OCI-LY1 (cell line): Measurements from ENCODE around the gene CALHM4.

Experiments used
- CTCF ChIP-seq: fragments of 200-600 bp; sonication (generic), shearing (Covaris generic); IDR thresholded peaks from 2 replicates; pipeline ENCODE4 v1.5.1; 2017; ENCODE audit warnings: mild to moderate bottlenecking, antibody characterized with exemption, low read length, moderate library complexity, mixed read lengths
- EZH2 ChIP-seq: fragments of 200-600 bp; sonication (generic), shearing (Covaris generic); IDR thresholded peaks from 2 replicates; pipeline ENCODE4 v1.8.0; 2017; ENCODE audit warnings: borderline replicate concordance, mixed run types, mild to moderate bottlenecking, antibody characterized with exemption, low read length, moderate library complexity, mixed read lengths

DNA sequence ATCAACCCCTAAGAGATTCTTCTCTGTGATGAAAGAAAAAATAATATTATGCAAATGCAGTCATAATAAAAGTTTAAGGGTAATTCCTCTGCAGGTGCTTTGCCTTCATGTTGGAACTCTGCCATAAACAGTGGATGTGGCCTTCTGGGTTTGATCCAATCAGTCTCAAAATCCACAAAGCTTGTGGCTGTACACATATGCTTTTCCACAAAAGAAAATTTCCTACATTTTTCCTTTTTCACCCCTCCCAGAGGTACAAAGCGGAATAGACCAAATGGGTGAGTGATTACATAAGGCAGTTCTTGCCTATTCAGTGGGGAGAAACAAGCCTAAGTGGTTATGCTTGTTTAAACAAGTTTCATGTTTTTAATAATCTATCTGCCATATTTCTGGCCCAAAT lies 25.4 kb upstream of the CALHM4 start:
- no peak for TF ChIP-seq CTCF
- no peak for TF ChIP-seq EZH2
